Epithelial cell of proximal tubule (primary cell): Measurements from ENCODE around the gene SLC6A9. TPM values are rescaled to one million over a fixed set of nuclear protein-coding genes. Genes with fewer than 3 reads are reported as not detected.
A peak's percentile ranks its signal among the peaks of the same experiment; 100 is the strongest.

Experiments used
- DNase-seq: peaks from one replicate; pipeline ENCODE4 v3.0.0-alpha.2; 2011; ENCODE audit warnings: low read depth
- H3K4me3 ChIP-seq: 2 replicates; pipeline ENCODE4 v1.5.1; 2011; ENCODE audit warnings: low read depth, mild to moderate bottlenecking, low read length
- CTCF ChIP-seq: conservative IDR thresholded peaks from 2 replicates; pipeline ENCODE4 v1.5.1; 2012; ENCODE audit warnings: low read depth, mild to moderate bottlenecking, low read length
- total RNA-seq: library from RNA; depleted of rRNA; stranded (reverse); fragments of >200 nt; gene quantifications from 2 replicates; pipeline ENCODE4 v1.2.3, GENCODE V29; 2015

The SLC6A9 gene
- total RNA-seq, 1 donor from 2014 or later = 1.3 TPM

GRCh38 chr1:43976890-43977289 is 54.4 kb downstream of the SLC6A9 start:
- H3K4me3 ChIP-seq = no peak overlapping the region
- TF ChIP-seq CTCF = no peak
- no peak for DNase-seq

GRCh38 chr1:43976045-43976444 is 55.2 kb downstream of the SLC6A9 start:
- peak; percentile 9 for TF ChIP-seq CTCF

GRCh38 chr1:43975249-43975961 is 55.9 kb downstream of the SLC6A9 start:
- DNase-seq = no peak
- no peak for TF ChIP-seq CTCF
- H3K4me3 ChIP-seq = peak overlapping the region; percentile 98

More at GRCh38 chr1:43976045-43976444, 55.2 kb downstream of the SLC6A9 start:
- peak overlapping the region; percentile 98 for H3K4me3 ChIP-seq
- no peak for DNase-seq

- no peak for TF ChIP-seq CTCF
- no peak for DNase-seq
- H3K4me3 ChIP-seq = peak within 1 kb of the TSS; percentile 98
These were observed 56.6 kb downstream of the SLC6A9 start, which contains the start of gene ATP6V0B for GRCh38 chr1:43974443-43975248. Gene ATP6V0B, plus strand, starts transcription at chr1:43974960. Its CDS starts 81 bp downstream, at chr1:43975041.

GRCh38 chr1:43973981-43974442 is 57.2 kb downstream of the SLC6A9 start:
- no peak for TF ChIP-seq CTCF
- H3K4me3 ChIP-seq = peak overlapping the region; percentile 98
- no peak for DNase-seq

GRCh38 chr1:43971336-43971980 is 59.8 kb downstream of the SLC6A9 start:
- H3K4me3 ChIP-seq = no peak overlapping the region
- TF ChIP-seq CTCF = no peak
- no peak for DNase-seq
